H1 (cell line): ENCODE measurements around the gene CYP1A1. TPM values are rescaled to one million over a fixed set of nuclear protein-coding genes. Genes with fewer than 3 reads are reported as not detected.
A peak's percentile ranks its signal among the peaks of the same experiment; 100 is the strongest.

Source experiments
- CTCF ChIA-PET: fragments of 300-600 bp; sonication (Branson Sonifier 250); formaldehyde crosslinking; loops from one replicate; lab custom pipeline; 2021; ENCODE audit not compliant: partially characterized antibody; lab: Charles Lee
- POLR2A ChIA-PET: fragments of 300-600 bp; sonication (Branson Sonifier 250); formaldehyde crosslinking; loops from one replicate; lab custom pipeline; 2021; ENCODE audit warnings: inconsistent platforms; ENCODE audit not compliant: partially characterized antibody; lab: Charles Lee
- DNase-seq, 2 experiments: peaks; one replicate each; pipeline versions ENCODE4 v3.0.0 to v3.0.0-alpha.2; 2010 to 2022; ENCODE audit warnings: low spot score in 2 of 2, low read depth in 1 of 2, mixed read lengths in 1 of 2
- FAIRE-seq: peaks from 2 replicates; lab custom pipeline; 2011; peaks lifted over from hg19 to GRCh38; lab: Jason Lieb, UNC
- H2AFZ ChIP-seq: 2 replicates; pipeline ENCODE4 v1.8.1; 2012; ENCODE audit warnings: low read length, inconsistent platforms
- H2AK5ac ChIP-seq: 2 replicates; pipeline ENCODE4 v1.6.1; 2013; ENCODE audit warnings: low read depth, low read length
- H2BK120ac ChIP-seq: replicated peaks from 2 replicates; pipeline ENCODE3; 2013; ENCODE audit warnings: low read depth, low read length, inconsistent platforms
- H2BK12ac ChIP-seq: 2 replicates; pipeline ENCODE4 v1.6.1; 2013; ENCODE audit warnings: low read depth, low read length
- H2BK15ac ChIP-seq: 2 replicates; pipeline ENCODE4 v1.6.1; 2013; ENCODE audit warnings: low read length
- H2BK20ac ChIP-seq: 2 replicates; pipeline ENCODE4 v1.6.1; 2013; ENCODE audit warnings: low read length
- H2BK5ac ChIP-seq: 2 replicates; pipeline ENCODE4 v1.6.1; 2013; ENCODE audit warnings: low read depth, low read length
- H3K14ac ChIP-seq: 2 replicates; pipeline ENCODE4 v1.6.1; 2013; ENCODE audit warnings: inconsistent platforms; ENCODE audit not compliant: insufficient read length
- H3K18ac ChIP-seq: 2 replicates; pipeline ENCODE4 v1.6.1; 2013; ENCODE audit warnings: low read length; ENCODE audit errors: extremely low read depth
- H3K23ac ChIP-seq: 2 replicates; pipeline ENCODE4 v1.6.1; 2013; ENCODE audit warnings: inconsistent platforms; ENCODE audit not compliant: insufficient read length
- H3K23me2 ChIP-seq: 2 replicates; pipeline ENCODE4 v1.6.1; 2013; ENCODE audit warnings: low read depth, low read length
- H3K27ac ChIP-seq: 2 replicates; pipeline ENCODE4 v1.6.1; 2011; ENCODE audit warnings: low read depth, low read length, inconsistent platforms
- H3K27me3 ChIP-seq, 4 experiments: replicated peaks in 1 of 4; 1 replicate in 1 of 4; 2 replicates in 3 of 4; pipeline versions ENCODE4 v1.6.1 to v1.8.1; 2011 to 2013; ENCODE audit warnings: low read length in 3 of 4, mild to moderate bottlenecking in 3 of 4, inconsistent platforms in 2 of 4, mixed read lengths in 2 of 4, moderate library complexity in 1 of 4; ENCODE audit not compliant: control insufficient read depth in 3 of 4, insufficient read depth in 3 of 4; ENCODE audit errors: extremely low read depth in 1 of 4
- H3K36me3 ChIP-seq, 4 experiments: 2 replicates each; pipeline versions ENCODE4 v1.6.1 to v1.8.1; 2011 to 2013; ENCODE audit warnings: mild to moderate bottlenecking in 4 of 4, low read length in 3 of 4, moderate library complexity in 2 of 4, control low read depth in 1 of 4, inconsistent platforms in 1 of 4; ENCODE audit not compliant: insufficient read depth in 4 of 4, control insufficient read depth in 2 of 4
- H3K4ac ChIP-seq: replicated peaks from 2 replicates; pipeline ENCODE3; 2013; ENCODE audit warnings: low read length, low read depth, mixed read lengths, inconsistent platforms; ENCODE audit not compliant: insufficient read length
- H3K4me1 ChIP-seq, 4 experiments: replicated peaks in 1 of 4; 1 replicate in 1 of 4; 2 replicates in 3 of 4; pipeline versions ENCODE4 v1.6.1 to v1.8.1; 2011 to 2013; ENCODE audit warnings: low read length in 3 of 4, inconsistent platforms in 2 of 4, mixed read lengths in 1 of 4; ENCODE audit not compliant: insufficient read depth in 4 of 4, control insufficient read depth in 3 of 4
- H3K4me2 ChIP-seq, 2 experiments: 2 replicates each; pipeline versions ENCODE4 v1.6.1 to v1.8.1; 2011 to 2013; ENCODE audit warnings: low read depth in 2 of 2, low read length in 2 of 2, control low read depth in 1 of 2, inconsistent platforms in 1 of 2, mild to moderate bottlenecking in 1 of 2; ENCODE audit not compliant: insufficient read depth in 1 of 2
- H3K4me3 ChIP-seq, 4 experiments: fragments of 200-600, 300-600 bp in 1 of 4; sonication (generic), shearing (Covaris generic), sonication (Bioruptor Twin) in 1 of 4; 2 replicates each; pipeline versions ENCODE4 v1.5.1 to v1.8.1; 2011 to 2016; ENCODE audit warnings: low read length in 4 of 4, low read depth in 3 of 4, control low read depth in 2 of 4, inconsistent platforms in 2 of 4, mild to moderate bottlenecking in 2 of 4, mixed read lengths in 1 of 4, moderate library complexity in 1 of 4; ENCODE audit not compliant: insufficient read depth in 2 of 4; ENCODE audit errors: extremely low read depth in 1 of 4
- H3K56ac ChIP-seq: replicated peaks from 2 replicates; pipeline ENCODE3; 2013; ENCODE audit warnings: low read depth, mild to moderate bottlenecking, mixed read lengths, low read length, inconsistent platforms; ENCODE audit not compliant: insufficient read length
- H3K79me1 ChIP-seq: 2 replicates; pipeline ENCODE4 v1.6.1; 2013; ENCODE audit warnings: low read depth, low read length, control low read depth
- H3K79me2 ChIP-seq, 2 experiments: 2 replicates each; pipeline versions ENCODE4 v1.6.1 to v1.8.1; 2012 to 2013; ENCODE audit warnings: low read length in 2 of 2, mild to moderate bottlenecking in 2 of 2, inconsistent platforms in 1 of 2; ENCODE audit not compliant: insufficient read depth in 2 of 2, control insufficient read depth in 1 of 2
- H3K9ac ChIP-seq, 4 experiments: replicated peaks in 1 of 4; 1 replicate in 1 of 4; 2 replicates in 3 of 4; pipeline versions ENCODE4 v1.6.1 to v1.8.1; 2011 to 2013; ENCODE audit warnings: low read depth in 3 of 4, low read length in 3 of 4, control low read depth in 2 of 4, mild to moderate bottlenecking in 2 of 4, moderate library complexity in 2 of 4, inconsistent platforms in 1 of 4; ENCODE audit errors: extremely low read depth in 1 of 4
- H3K9me3 ChIP-seq, 2 experiments: 2 replicates each; pipeline versions ENCODE4 v1.6.1 to v1.8.1; 2012 to 2013; ENCODE audit warnings: mild to moderate bottlenecking in 2 of 2, moderate library complexity in 2 of 2, control low read depth in 1 of 2, inconsistent platforms in 1 of 2, low read depth in 1 of 2, low read length in 1 of 2, mixed read lengths in 1 of 2; ENCODE audit not compliant: insufficient read depth in 2 of 2
- H4K20me1 ChIP-seq, 2 experiments: replicated peaks in 1 of 2; 2 replicates each; pipeline versions ENCODE3 to v1.8.1; 2011 to 2013; ENCODE audit warnings: inconsistent platforms in 2 of 2, low read length in 2 of 2, mild to moderate bottlenecking in 1 of 2; ENCODE audit not compliant: insufficient read depth in 2 of 2, control insufficient read depth in 1 of 2
- H4K5ac ChIP-seq: 2 replicates; pipeline ENCODE4 v1.6.1; 2013; ENCODE audit warnings: low read length, low read depth, mixed read lengths, inconsistent platforms; ENCODE audit not compliant: insufficient read length
- H4K8ac ChIP-seq: 2 replicates; pipeline ENCODE4 v1.8.0; 2013; ENCODE audit warnings: mild to moderate bottlenecking, moderate library complexity, low read length, inconsistent platforms; ENCODE audit not compliant: insufficient read depth; ENCODE audit errors: extremely low read depth
- H4K91ac ChIP-seq: replicated peaks from 2 replicates; pipeline ENCODE3; 2013; ENCODE audit warnings: low read length, mixed read lengths, inconsistent platforms; ENCODE audit not compliant: insufficient read length
- ASH2L ChIP-seq: fragments of 200-600, 300-600 bp; sonication (generic); IDR thresholded peaks from one replicate; pipeline ENCODE4 v1.7.1; 2017; ENCODE audit warnings: low read length
- GABPA ChIP-seq: IDR thresholded peaks from 2 replicates; pipeline ENCODE4 v1.6.1; 2011; ENCODE audit warnings: mild to moderate bottlenecking, low read length, moderate library complexity, borderline replicate concordance; ENCODE audit not compliant: insufficient read depth
- TAF1 ChIP-seq: IDR thresholded peaks from 2 replicates; pipeline ENCODE4 v1.6.1; 2011; ENCODE audit warnings: mild to moderate bottlenecking, low read depth, low read length
- WGBS, 2 experiments: shearing (Covaris generic) in 1 of 2; methylation state at CpG; one replicate each; pipeline versions ENCODE4 v1.1.6 to v1.1.7; 2013 to 2015; ENCODE audit warnings: low lambda C conversion rate in 2 of 2, mixed read lengths in 2 of 2, inconsistent platforms in 1 of 2, low coverage in 1 of 2, missing lambda C conversion rate in 1 of 2; ENCODE audit not compliant: insufficient replicate concordance in 2 of 2, insufficient coverage in 1 of 2, insufficient read length in 1 of 2; ENCODE audit errors: extremely low coverage in 1 of 2, missing lambda C conversion rate in 1 of 2; 5-methylcytosine and 5-hydroxymethylcytosine counted together
- long read RNA-seq, 2 experiments: library from RNA in 1 of 2; library from capped mRNA in 1 of 2; stranded (forward); transcript quantifications; one replicate each; pipeline ENCODE4 v2.0.0, GENCODE V29; 2021; ENCODE audit warnings: inconsistent platforms in 1 of 2
- polyA minus RNA-seq, 3 experiments: library from RNA; depleted of rRNA, polyadenylated mRNA; stranded (reverse); fragments of >200 nt; gene quantifications; 1 replicate in 2 of 3; 2 replicates in 1 of 3; pipeline ENCODE4 v1.2.3, GENCODE V29; 2011
- polyA plus RNA-seq, 7 experiments: library from polyadenylated mRNA; depleted of rRNA in 3 of 7; stranded (reverse) in 5 of 7; unstranded in 2 of 7; fragments of >200 nt in 5 of 7; fragments of 200-250 nt in 2 of 7; gene quantifications; 1 replicate in 5 of 7; 2 replicates in 1 of 7; 4 replicates in 1 of 7; pipeline versions ENCODE4 v1.2.1 to v1.2.3, GENCODE V29; 2011 to 2013; ENCODE audit warnings: missing spikeins in 2 of 7, mixed read lengths in 2 of 7
- total RNA-seq: library from RNA; stranded (reverse); fragmentation: NEBNext Ultra II Directional; extraction: Animal tissue kit (Norgen Biotek cat#: 25700); gene quantifications from 2 replicates; pipeline ENCODE4 v1.2.1, GENCODE V29; 2021

The CYP1A1 gene
- total RNA-seq (0.11 and 0.35 TPM in 2 replicates), polyA plus RNA-seq (2011; rRNA removed) (0.22 and 0.32 TPM in 2 replicates), polyA minus RNA-seq (2011; rRNA and poly(A)+ RNA removed) (0.13 and 0.17 TPM in 2 replicates)
- polyA plus RNA-seq (2011; cell fraction: cytosol; rRNA removed): 0.30 TPM
- 0.24 TPM for polyA plus RNA-seq (2011; cell fraction: nucleus; rRNA removed)
- polyA plus RNA-seq (2012, experiment 1 of 2): 0.12 to 0.23 TPM (median 0.20 TPM) in 3 of 4 replicates, not detected in the other
- 0.10 TPM for polyA plus RNA-seq (2012, experiment 2 of 2)
- polyA plus RNA-seq (2013, experiment 1 of 2): 0.41 TPM
- 0.22 TPM for polyA plus RNA-seq (2013, experiment 2 of 2)
- not detected for polyA minus RNA-seq (2011; cell fraction: cytosol; rRNA and poly(A)+ RNA removed)
- polyA minus RNA-seq (2011; cell fraction: nucleus; rRNA and poly(A)+ RNA removed): not detected
- long read RNA-seq, experiment 1: 0 reads
- long read RNA-seq, experiment 2: 0 reads

GRCh38 chr15:74725225-74725774, at the start of gene CYP1A1:
CYP1A1 (minus strand) TSS chr15:74725528; CDS start chr15:74723097, 2,431 bp downstream.
- H3K4me2 ChIP-seq: peak within 1 kb of the TSS; percentile 81 to 82
- H4K5ac ChIP-seq: no peak within 1 kb of the TSS
- no peak within 1 kb of the TSS for H3K14ac ChIP-seq
- H2AK5ac ChIP-seq: no peak within 1 kb of the TSS
- H3K36me3 ChIP-seq: no peaks in the 10 kb centered on the region
- peaks cover 11% of the 10 kb centered on the region; the same call in 1 of the 2 replicates for H3K23me2 ChIP-seq
- peak in 1 of 2 experiments; percentile 68 for DNase-seq
- H3K79me1 ChIP-seq: no peaks in the 10 kb centered on the region
- peak within 1 kb of the TSS; percentile 81 for H2AFZ ChIP-seq
- H3K18ac ChIP-seq: peak within 1 kb of the TSS; percentile 13; the same call in 1 of the 2 replicates
- H4K8ac ChIP-seq: peak within 1 kb of the TSS; percentile 68; the same call in 1 of the 2 replicates
- peak within 1 kb of the TSS; percentile 87; the same call in 1 of the 2 replicates for H2BK20ac ChIP-seq
- no peak within 1 kb of the TSS for H3K4ac ChIP-seq
- no peaks in the 10 kb centered on the region for H3K79me2 ChIP-seq
- FAIRE-seq: no peak
- peaks cover 11 to 31% (median 26%) of the 10 kb centered on the region in 4 experiments for H3K27me3 ChIP-seq
- H3K9ac ChIP-seq: peak within 1 kb of the TSS in 2 of 4 experiments; percentile 8 to 14; a peak in 1 of 7 replicates
- H3K4me1 ChIP-seq: peaks cover 0 to 5% (median 0%) of the 10 kb centered on the region in 4 experiments; a peak in 3 of 7 replicates
- H4K20me1 ChIP-seq: no peaks in the 10 kb centered on the region
- 0 out of 2 replicates have a peak within 1 kb of the TSS, but pooled peaks have one; percentile 35 for H2BK5ac ChIP-seq
- H2BK12ac ChIP-seq: peak within 1 kb of the TSS; percentile 50; the same call in 1 of the 2 replicates
- H2BK15ac ChIP-seq: 0 out of 2 replicates have a peak within 1 kb of the TSS, but pooled peaks have one; percentile 49
- WGBS, 2 experiments: 0% methylated on average over 5 of the region's 10 CpGs; no CpG with 5 or more reads in 1 of the 2 experiments
- no peak within 1 kb of the TSS for H2BK120ac ChIP-seq
- ChIA-PET CTCF (interaction anchor here (0.7 to 4.3 kb wide), 14 partner anchors 9 to 229 kb away, joined by 3 to 39 read pairs (median 4); partner anchors contain the start of gene EDC3), POLR2A (interaction anchor here (0.7 to 5.5 kb wide), 15 partner anchors 10 to 92 kb away, joined by 3 to 46 read pairs (median 4); partner anchors contain the start of genes CYP1A2 and EDC3)
- H4K91ac ChIP-seq: no peak within 1 kb of the TSS
- H3K23ac ChIP-seq: no peak within 1 kb of the TSS
- no peaks in the 10 kb centered on the region; a peak in 1 of 4 replicates for H3K9me3 ChIP-seq
- peak within 1 kb of the TSS; percentile 50 for H3K56ac ChIP-seq
- H3K4me3 ChIP-seq: peak within 1 kb of the TSS; percentile 38 to 77 (median 69)
- no peak within 1 kb of the TSS for H3K27ac ChIP-seq
- TF ChIP-seq TAF1 (no peak), GABPA (no peak), ASH2L (no peak)
